PC-3 (cell line): ENCODE data around the gene KLHL6. TPM values are rescaled to one million over a fixed set of nuclear protein-coding genes. Genes with fewer than 3 reads are reported as not detected.

ENCODE experiments used
- ATAC-seq: fragments of 200-7000 bp; cut with Tn5 transposase; 2 replicates; pipeline ENCODE4 v1.9.1; 2020; ENCODE audit warnings: mild to moderate bottlenecking, moderate library complexity
- BruUV-seq: library from RNA; stranded (reverse); fragments of 400-500 nt; replicated peaks from 2 replicates; lab custom pipeline; 2021; lab: Mats Ljungman, UMichigan
- CTCF ChIA-PET: fragments of 300-600 bp; sonication (Branson Sonifier 250); formaldehyde crosslinking; loops from one replicate; lab custom pipeline; 2022; ENCODE audit warnings: antibody characterized with exemption; lab: Charles Lee
- POLR2A ChIA-PET: fragments of 300-600 bp; sonication (Branson Sonifier 250); formaldehyde crosslinking; loops from one replicate; lab custom pipeline; 2022; ENCODE audit warnings: antibody characterized with exemption; ENCODE audit not compliant: unreplicated experiment; lab: Charles Lee
- DNase-seq: peaks from one replicate; pipeline ENCODE4 v3.0.0-alpha.2; 2015
- H2AFZ ChIP-seq: fragments of 300-600 bp; sonication (generic); 2 replicates; pipeline ENCODE4 v1.6.0; 2016; ENCODE audit warnings: antibody characterized with exemption, low read length
- H3F3A ChIP-seq: fragments of 300-600 bp; sonication (generic); one replicate; pipeline ENCODE4 v1.6.0; 2017; ENCODE audit warnings: antibody characterized with exemption, low read length, control low read depth, mild to moderate bottlenecking; ENCODE audit not compliant: unreplicated experiment
- H3K27ac ChIP-seq: fragments of 300-600 bp; sonication (generic); 2 replicates; pipeline ENCODE4 v1.5.1; 2016; ENCODE audit warnings: mild to moderate bottlenecking, low read length
- H3K27me3 ChIP-seq: fragments of 300-600 bp; sonication (generic); 2 replicates; pipeline ENCODE4 v1.6.1; 2016; ENCODE audit warnings: low read length, mixed read lengths
- H3K36me3 ChIP-seq: fragments of 300-600 bp; sonication (generic); 2 replicates; pipeline ENCODE4 v1.6.1; 2016; ENCODE audit warnings: low read depth, mixed run types, low read length, mixed read lengths
- H3K4me1 ChIP-seq: fragments of 300-600 bp; sonication (generic); 2 replicates; pipeline ENCODE4 v1.5.1; 2016; ENCODE audit warnings: low read length; ENCODE audit not compliant: insufficient read depth
- H3K4me2 ChIP-seq: fragments of 300-600 bp; sonication (generic); 2 replicates; pipeline ENCODE4 v1.6.0; 2016; ENCODE audit warnings: low read length
- H3K4me3 ChIP-seq: fragments of 300-600 bp; sonication (generic); 2 replicates; pipeline ENCODE4 v1.5.1; 2016; ENCODE audit warnings: mild to moderate bottlenecking, low read length, mixed read lengths
- H3K79me2 ChIP-seq: fragments of 300-600 bp; sonication (generic); 2 replicates; pipeline ENCODE4 v1.6.1; 2017; ENCODE audit warnings: low read length, mixed read lengths
- H3K9ac ChIP-seq: fragments of 300-600 bp; sonication (generic); 2 replicates; pipeline ENCODE4 v1.6.0; 2016; ENCODE audit warnings: mild to moderate bottlenecking, low read length
- H3K9me2 ChIP-seq: fragments of 300-600 bp; sonication (generic); replicated peaks from 2 replicates; pipeline ENCODE4 v1.6.1; 2016; ENCODE audit warnings: mixed run types, low read length, mixed read lengths
- H3K9me3 ChIP-seq: fragments of 300-600 bp; sonication (generic); 2 replicates; pipeline ENCODE4 v1.6.1; 2016; ENCODE audit warnings: low read length, mixed read lengths
- H4K20me1 ChIP-seq: fragments of 300-600 bp; sonication (generic); 2 replicates; pipeline ENCODE4 v1.6.1; 2016; ENCODE audit warnings: low read length, mixed read lengths
- EZH2 ChIP-seq: fragments of 300-600 bp; sonication (generic); IDR thresholded peaks from one replicate; pipeline ENCODE4 v1.6.1; 2017; ENCODE audit warnings: antibody characterized with exemption, mild to moderate bottlenecking, low read length; ENCODE audit not compliant: unreplicated experiment
- EZH2phosphoT487 ChIP-seq: fragments of 300-600 bp; sonication (generic); IDR thresholded peaks from 2 replicates; pipeline ENCODE4 v1.6.1; 2018; ENCODE audit warnings: mild to moderate bottlenecking, antibody characterized with exemption, low read length, borderline replicate concordance
- intact Hi-C: fragments of 100-400 bp; cut with micrococcal nuclease; formaldehyde crosslinking; loops from 2 replicates; pipeline ENCODE4 v1.9.0; 2023
- total RNA-seq: library from RNA; depleted of rRNA; stranded (reverse); fragments of >200 nt; gene quantifications from 2 replicates; pipeline ENCODE4 v1.2.3, GENCODE V29; 2014
- TF ChIP-seq, protein P1 (sequence below): fragments of 300-600 bp; sonication (generic); conservative IDR thresholded peaks from 2 replicates; pipeline ENCODE4 v1.5.1; 2017; ENCODE audit warnings: antibody characterized with exemption, low read depth, mild to moderate bottlenecking, low read length

The KLHL6 gene
- total RNA-seq, 1 experiment from 2014 or later = not detected

DNA sequence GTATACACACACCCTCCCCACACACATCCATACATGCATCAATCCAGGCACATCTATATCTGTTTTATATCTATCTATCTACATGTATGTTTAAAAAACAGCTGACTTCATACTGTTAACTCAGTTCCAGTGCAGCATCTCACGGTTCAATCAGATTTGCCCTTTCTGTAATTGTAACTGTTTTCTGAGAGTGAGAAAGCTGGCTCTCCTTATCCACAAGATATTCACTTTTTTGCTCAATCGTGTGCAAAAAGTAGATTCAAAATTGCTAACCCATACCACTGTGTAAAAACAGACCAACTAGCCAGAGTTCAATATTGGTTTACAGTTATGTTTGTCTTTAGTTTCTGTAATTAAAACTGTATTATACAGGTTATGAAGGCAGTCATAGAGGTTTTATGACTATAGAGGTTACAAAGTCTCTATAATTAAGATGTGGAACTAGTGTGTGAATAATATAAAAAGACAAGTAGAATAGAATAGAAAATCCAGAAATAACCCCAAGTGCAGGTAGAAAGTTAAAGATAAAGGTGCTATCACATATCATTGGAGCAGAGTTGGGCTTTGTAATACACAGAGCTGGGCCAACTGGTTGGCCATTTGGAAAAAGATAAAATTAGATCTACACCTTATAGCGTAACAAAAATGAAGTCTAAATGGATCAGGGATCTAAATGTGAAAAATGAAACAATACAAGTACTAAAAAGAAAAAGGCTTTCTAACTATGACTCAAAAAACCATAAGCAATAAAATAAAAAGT is 107.0 kb downstream of the KLHL6 start:
- H3K79me2 ChIP-seq = peaks cover 9% of the 10 kb centered on the region
- BruUV-seq = no TSS peak
- H3K9me2 ChIP-seq = no peaks in the 10 kb centered on the region
- no peaks in the 10 kb centered on the region for H3K36me3 ChIP-seq
- no peaks in the 10 kb centered on the region for H3F3A ChIP-seq
- ChIA-PET POLR2A (interaction anchor here (0.8 kb wide), 1 partner anchor 85 kb away, joined by 3 read pairs; no protein-coding TSS in a partner anchor), CTCF (interaction anchor here (0.6 kb wide), 1 partner anchor 111 kb away, joined by 3 read pairs; no protein-coding TSS in a partner anchor)
- peak overlapping the region; percentile 99 for H3K4me3 ChIP-seq
- no peak; the same call in 1 of the 2 replicates for ATAC-seq
- peaks cover 15% of the 10 kb centered on the region for H3K4me1 ChIP-seq
- no peak for DNase-seq
- no peak overlapping the region for H3K27ac ChIP-seq
- H3K9ac ChIP-seq = peak overlapping the region; percentile 78
- peak overlapping the region; percentile 87 for H2AFZ ChIP-seq
- TF ChIP-seq EZH2phosphoT487 (no peak), EZH2 (no peak)
- TF ChIP-seq, protein P1, sequence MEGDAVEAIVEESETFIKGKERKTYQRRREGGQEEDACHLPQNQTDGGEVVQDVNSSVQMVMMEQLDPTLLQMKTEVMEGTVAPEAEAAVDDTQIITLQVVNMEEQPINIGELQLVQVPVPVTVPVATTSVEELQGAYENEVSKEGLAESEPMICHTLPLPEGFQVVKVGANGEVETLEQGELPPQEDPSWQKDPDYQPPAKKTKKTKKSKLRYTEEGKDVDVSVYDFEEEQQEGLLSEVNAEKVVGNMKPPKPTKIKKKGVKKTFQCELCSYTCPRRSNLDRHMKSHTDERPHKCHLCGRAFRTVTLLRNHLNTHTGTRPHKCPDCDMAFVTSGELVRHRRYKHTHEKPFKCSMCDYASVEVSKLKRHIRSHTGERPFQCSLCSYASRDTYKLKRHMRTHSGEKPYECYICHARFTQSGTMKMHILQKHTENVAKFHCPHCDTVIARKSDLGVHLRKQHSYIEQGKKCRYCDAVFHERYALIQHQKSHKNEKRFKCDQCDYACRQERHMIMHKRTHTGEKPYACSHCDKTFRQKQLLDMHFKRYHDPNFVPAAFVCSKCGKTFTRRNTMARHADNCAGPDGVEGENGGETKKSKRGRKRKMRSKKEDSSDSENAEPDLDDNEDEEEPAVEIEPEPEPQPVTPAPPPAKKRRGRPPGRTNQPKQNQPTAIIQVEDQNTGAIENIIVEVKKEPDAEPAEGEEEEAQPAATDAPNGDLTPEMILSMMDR = no peak
- no peaks in the 10 kb centered on the region for H4K20me1 ChIP-seq
- H3K4me2 ChIP-seq = peak overlapping the region; percentile 100
- intact Hi-C loops = no loop called here
- no peaks in the 10 kb centered on the region for H3K27me3 ChIP-seq
- H3K9me3 ChIP-seq = peaks cover 12% of the 10 kb centered on the region

DNA sequence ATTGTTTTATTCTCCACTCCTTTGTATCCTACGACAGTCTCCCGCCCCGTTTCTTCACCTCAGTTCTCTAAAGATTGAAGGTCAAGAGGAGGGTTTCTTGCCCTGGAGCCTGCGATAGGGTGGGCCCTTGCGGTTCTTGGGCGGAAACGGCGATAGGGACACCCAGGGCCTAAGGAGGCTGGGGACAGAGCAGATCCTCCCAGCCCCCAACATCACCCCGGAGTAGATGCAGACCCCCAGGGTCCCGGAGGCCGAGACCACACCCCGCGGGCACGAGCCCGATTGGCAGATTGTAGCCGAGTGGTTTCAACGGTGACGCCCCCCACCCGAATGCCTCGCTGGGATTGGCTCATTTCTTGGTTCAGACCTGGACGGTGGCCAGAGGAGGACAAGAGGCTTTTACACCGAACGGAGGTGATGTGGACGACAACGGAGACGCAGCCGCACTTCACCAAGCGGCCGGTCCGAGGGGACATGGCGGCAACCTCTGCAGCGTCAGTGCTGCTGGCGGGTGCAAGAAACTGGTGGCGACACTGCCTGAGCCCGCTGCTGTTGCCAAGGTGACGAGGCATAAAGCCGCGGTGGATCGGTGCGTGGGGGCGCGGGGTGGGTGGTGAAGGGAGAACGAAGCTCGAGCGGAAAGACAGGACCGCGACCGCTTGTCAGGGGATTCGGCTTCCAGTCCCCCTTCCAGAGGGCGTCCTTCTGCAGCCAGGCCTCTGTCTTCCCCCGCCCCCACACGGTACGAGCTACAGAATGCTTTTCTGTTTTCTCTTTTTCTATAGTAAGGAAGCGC is 108.1 kb downstream of the KLHL6 start:
- intact Hi-C loops = loop anchor here (2.0 kb wide), 1 partner anchor 19 kb away; the partner anchor contains the start of gene MCF2L2
- TSS peak; percentile 68 for BruUV-seq
- Histone ChIP-seq H4K20me1 (no peaks in the 10 kb centered on the region), H3K4me1 (peaks cover 15% of the 10 kb centered on the region), H3K4me3 (peak overlapping the region; percentile 99), H3K9ac (peak overlapping the region; percentile 78), H3K36me3 (no peaks in the 10 kb centered on the region), H3K27ac (no peak overlapping the region), H3K27me3 (no peaks in the 10 kb centered on the region), H3K9me2 (no peaks in the 10 kb centered on the region), H3K9me3 (peaks cover 19% of the 10 kb centered on the region), H3K4me2 (peak overlapping the region; percentile 100), H2AFZ (peak overlapping the region; percentile 87), H3F3A (no peaks in the 10 kb centered on the region), H3K79me2 (peaks cover 9% of the 10 kb centered on the region)
- DNase-seq (peak; percentile 90), ATAC-seq (peak; percentile 88)
- POLR2A ChIA-PET = interaction anchor here (0.5 to 0.8 kb wide), 2 partner anchors 86 to 560 kb away, joined by 3 read pairs; no protein-coding TSS in a partner anchor
- CTCF ChIA-PET = interaction anchor here (0.6 kb wide), 1 partner anchor 112 kb away, joined by 3 read pairs; no protein-coding TSS in a partner anchor
- no peak for TF ChIP-seq EZH2phosphoT487
- TF ChIP-seq, protein P1 = peak; percentile 28; the same call in 1 of the 2 replicates
